K562 (cell line): Measurements from ENCODE around the gene MRFAP1. TPM values are rescaled to one million over a fixed set of nuclear protein-coding genes. Genes with fewer than 3 reads are reported as not detected.

Experiments used
- ATAC-seq: fragments of 200-7000 bp; cut with Tn5 transposase; 3 replicates; pipeline ENCODE4 v1.9.1; 2020; ENCODE audit warnings: moderate library complexity
- BruUV-seq: library from RNA; stranded (reverse); fragments of 400-500 nt; replicated peaks from 2 replicates; lab custom pipeline; 2021; lab: Mats Ljungman, UMichigan
- CTCF ChIA-PET: fragments of 300-600 bp; formaldehyde crosslinking; extraction: SDS; loops from one replicate; lab custom pipeline; 2021; ENCODE audit warnings: low intra/inter-chr PET ratio; lab: Yijun Ruan, JAX
- POLR2A ChIA-PET: fragments of 300-600, 350-650 bp; sonication (Branson Sonifier 250); formaldehyde crosslinking; extraction: SDS; loops from one replicate; lab custom pipeline; 2021; ENCODE audit warnings: antibody characterized with exemption, inconsistent platforms; lab: Yijun Ruan, JAX
- DNase-seq, 4 experiments: peaks; one replicate each; pipeline versions ENCODE4 v3.0.0 to v3.0.0-alpha.2; 2011 to 2018; ENCODE audit warnings: low spot score in 3 of 4, mixed read lengths in 3 of 4; ENCODE audit errors: extremely low read depth in 1 of 4
- FAIRE-seq: peaks from 2 replicates; lab custom pipeline; 2011; peaks lifted over from hg19 to GRCh38; lab: Jason Lieb, UNC
- H2AFZ ChIP-seq: 2 replicates; pipeline ENCODE4 v1.6.0; 2011; ENCODE audit warnings: low read depth, low read length, control low read depth, inconsistent platforms
- H3K27ac ChIP-seq: fragments of 200-600 bp; 3 replicates; pipeline ENCODE4 v1.8.0; 2011; ENCODE audit warnings: low read depth, mild to moderate bottlenecking, control low read depth, inconsistent platforms, low read length, moderate library complexity, mixed read lengths; ENCODE audit errors: extremely low read depth
- H3K27me3 ChIP-seq, 2 experiments: fragments of 300-600 bp in 1 of 2; 2 replicates in 1 of 2; 3 replicates in 1 of 2; pipeline versions ENCODE4 v1.6.0 to v1.8.0; 2011; ENCODE audit warnings: inconsistent platforms in 2 of 2, low read length in 2 of 2, mild to moderate bottlenecking in 1 of 2, mixed read lengths in 1 of 2, moderate library complexity in 1 of 2; ENCODE audit not compliant: control insufficient read depth in 2 of 2, insufficient read depth in 2 of 2
- H3K36me3 ChIP-seq: fragments of 300-600 bp; 3 replicates; pipeline ENCODE4 v1.8.0; 2011; ENCODE audit warnings: mild to moderate bottlenecking, low read length, inconsistent platforms; ENCODE audit not compliant: control insufficient read depth, insufficient read depth
- H3K4me1 ChIP-seq, 2 experiments: fragments of 200-600 bp in 1 of 2; replicated peaks in 1 of 2; 2 replicates in 1 of 2; 3 replicates in 1 of 2; pipeline versions ENCODE4 v1.5.1 to v1.8.0; 2011; ENCODE audit warnings: inconsistent platforms in 2 of 2, low read length in 2 of 2, mild to moderate bottlenecking in 1 of 2, mixed read lengths in 1 of 2, moderate library complexity in 1 of 2; ENCODE audit not compliant: control insufficient read depth in 2 of 2, insufficient read depth in 2 of 2
- H3K4me2 ChIP-seq: 2 replicates; pipeline ENCODE4 v1.6.1; 2011; ENCODE audit warnings: low read length, control low read depth, inconsistent platforms, mixed read lengths; ENCODE audit not compliant: insufficient read depth
- H3K4me3 ChIP-seq: fragments of 200-600 bp; sonication (generic), shearing (Covaris generic); 2 replicates; pipeline ENCODE4 v1.5.1; 2016; ENCODE audit warnings: control low read depth, inconsistent platforms
- H3K79me2 ChIP-seq: fragments of 200-600 bp; 3 replicates; pipeline ENCODE4 v1.8.0; 2011; ENCODE audit warnings: low read length, inconsistent platforms; ENCODE audit not compliant: control insufficient read depth, insufficient read depth
- H3K9ac ChIP-seq, 2 experiments: 2 replicates each; pipeline versions ENCODE4 v1.6.0 to v1.6.1; 2011; ENCODE audit warnings: low read depth in 2 of 2, low read length in 2 of 2, control low read depth in 1 of 2, inconsistent platforms in 1 of 2, mild to moderate bottlenecking in 1 of 2, mixed read lengths in 1 of 2; ENCODE audit not compliant: insufficient read depth in 1 of 2
- H3K9me1 ChIP-seq: one replicate; pipeline ENCODE4 v1.6.0; 2011; ENCODE audit warnings: inconsistent platforms, mild to moderate bottlenecking, low read length, moderate library complexity; ENCODE audit not compliant: control insufficient read depth, insufficient read depth
- H3K9me3 ChIP-seq: replicated peaks from 2 replicates; pipeline ENCODE4 v1.5.1; 2011; ENCODE audit warnings: low read depth, low read length, inconsistent platforms; ENCODE audit not compliant: control insufficient read depth, insufficient read depth
- H4K20me1 ChIP-seq: replicated peaks from 2 replicates; pipeline ENCODE4 v1.6.1; 2011; ENCODE audit warnings: low read length, inconsistent platforms, mixed read lengths; ENCODE audit not compliant: control insufficient read depth, insufficient read depth
- DNMT1 ChIP-seq: fragments of 450-650 bp; IDR thresholded peaks from 2 replicates; pipeline ENCODE4 v1.6.1; 2016; ENCODE audit warnings: antibody characterized with exemption, mild to moderate bottlenecking
- LEF1 ChIP-seq: fragments of 450-650 bp; IDR thresholded peaks from 2 replicates; pipeline ENCODE4 v1.6.1; 2016; ENCODE audit warnings: mild to moderate bottlenecking
- ZBTB7A ChIP-seq: IDR thresholded peaks from 2 replicates; pipeline ENCODE4 v1.6.1; 2011; ENCODE audit warnings: low read depth, mild to moderate bottlenecking, low read length, moderate library complexity, borderline replicate concordance; ENCODE audit not compliant: control insufficient read depth
- ZNF316 ChIP-seq: fragments of 450-650 bp; IDR thresholded peaks from 2 replicates; pipeline ENCODE4 v1.6.1; 2016
- WGBS: fragments of 100-300 bp; shearing (Covaris generic); methylation state at CpG from one replicate; pipeline ENCODE4 v1.1.6; 2016; ENCODE audit warnings: low coverage, mixed read lengths; ENCODE audit not compliant: insufficient coverage; ENCODE audit errors: missing lambda C conversion rate; 5-methylcytosine and 5-hydroxymethylcytosine counted together
- in situ Hi-C: fragments of 300-500 bp; cut with MboI; formaldehyde crosslinking; loops from 4 replicates; pipeline ENCODE4 v1.15.0; 2018; ENCODE audit warnings: inconsistent platforms, mixed read lengths
- intact Hi-C: fragments of 100-400 bp; cut with micrococcal nuclease; formaldehyde crosslinking; loops from 2 replicates; pipeline ENCODE4 v1.14.2; 2022
- polyA plus RNA-seq, 8 experiments: library from polyadenylated mRNA; depleted of rRNA in 4 of 8; stranded (reverse) in 5 of 8; unstranded in 3 of 8; fragments of >200 nt; fragmentation: Nextera tagmentation in 2 of 8; fragmentation: Illumina TruSeq in 1 of 8; extraction: Ambion mirVana in 2 of 8; extraction: Trizol in 1 of 8; gene quantifications; 2 replicates each; pipeline versions ENCODE4 v1.2.1 to v1.2.3, GENCODE V29; 2011 to 2014; ENCODE audit warnings: inconsistent platforms in 1 of 8, missing spikeins in 1 of 8
- total RNA-seq, 7 experiments: library from RNA; depleted of rRNA in 6 of 7; stranded (reverse); fragments of >200 nt in 6 of 7; fragmentation: Illumina TruSeq in 2 of 7; extraction: Trizol in 2 of 7; gene quantifications; 2 replicates each; pipeline versions ENCODE4 v1.2.1 to v1.2.3, GENCODE V29; 2011 to 2021; ENCODE audit warnings: low replicate concordance in 1 of 7
- TF ChIP-seq, protein P1 (sequence below), 2 experiments: fragments of 450-650 bp; formaldehyde crosslinking in 1 of 2; IDR thresholded peaks; 2 replicates each; pipeline versions ENCODE4 v1.4.0 to v1.6.1; 2014 to 2020; ENCODE audit warnings: mild to moderate bottlenecking in 2 of 2, borderline replicate concordance in 1 of 2, low read depth in 1 of 2

MRFAP1 gene
- total and polyA plus RNA-seq, 9 of the 15 experiments (the other 6 are each of a cell fraction or from before 2014, with no cell fraction given): 46.0 to 270 (median 151) TPM

DNA sequence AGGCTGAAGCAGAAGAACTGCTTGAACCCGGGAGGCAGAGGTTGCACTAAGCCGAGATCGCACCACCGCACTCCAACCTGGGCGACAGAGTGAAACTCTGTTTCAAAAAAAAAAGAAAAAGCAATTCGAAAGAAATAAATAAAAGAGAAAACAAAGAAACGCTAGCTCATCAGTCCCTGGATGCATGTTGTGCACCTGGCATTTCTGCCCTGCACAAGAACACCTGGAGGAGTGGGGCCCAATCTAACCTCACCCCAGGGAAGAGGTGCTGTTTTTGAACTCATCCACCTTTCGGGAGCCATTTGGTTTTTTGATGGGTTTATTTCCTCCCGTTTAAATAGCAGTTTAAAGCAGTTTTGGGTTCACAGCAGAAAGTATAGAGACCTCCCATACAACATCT lies 5.7 kb upstream of the MRFAP1 start:
- Histone ChIP-seq H3K79me2 (peaks cover 3% of the 10 kb centered on the region; the same call in 1 of the 3 replicates), H3K36me3 (no peaks in the 10 kb centered on the region), H3K27me3 (no peaks in the 10 kb centered on the region), H2AFZ (no peak overlapping the region), H4K20me1 (no peaks in the 10 kb centered on the region), H3K27ac (no peak overlapping the region), H3K9me3 (no peaks in the 10 kb centered on the region; the same call in 1 of the 2 replicates), H3K4me2 (no peak overlapping the region), H3K9me1 (no peaks in the 10 kb centered on the region), H3K9ac (no peak overlapping the region), H3K4me1 (peaks cover 8 to 13% of the 10 kb centered on the region in 2 experiments), H3K4me3 (no peak overlapping the region)
- FAIRE-seq (no peak), ATAC-seq (no peak), DNase-seq (no peak)
- ChIA-PET CTCF (no interaction called here), POLR2A (interaction anchor here (0.7 to 1.7 kb wide), 2 partner anchors 22 to 39 kb away, joined by 4 to 9 read pairs; a partner anchor contains a TSS)
- WGBS: 67% methylated on average over 6 of the region's 9 CpGs
- BruUV-seq: no TSS peak
- in situ Hi-C loops: no loop called here
- intact Hi-C loops: no loop called here
- 0 out of 2 replicates have a peak, but pooled peaks have one; percentile 2 for TF ChIP-seq ZNF316
- no peak for TF ChIP-seq ZBTB7A

DNA sequence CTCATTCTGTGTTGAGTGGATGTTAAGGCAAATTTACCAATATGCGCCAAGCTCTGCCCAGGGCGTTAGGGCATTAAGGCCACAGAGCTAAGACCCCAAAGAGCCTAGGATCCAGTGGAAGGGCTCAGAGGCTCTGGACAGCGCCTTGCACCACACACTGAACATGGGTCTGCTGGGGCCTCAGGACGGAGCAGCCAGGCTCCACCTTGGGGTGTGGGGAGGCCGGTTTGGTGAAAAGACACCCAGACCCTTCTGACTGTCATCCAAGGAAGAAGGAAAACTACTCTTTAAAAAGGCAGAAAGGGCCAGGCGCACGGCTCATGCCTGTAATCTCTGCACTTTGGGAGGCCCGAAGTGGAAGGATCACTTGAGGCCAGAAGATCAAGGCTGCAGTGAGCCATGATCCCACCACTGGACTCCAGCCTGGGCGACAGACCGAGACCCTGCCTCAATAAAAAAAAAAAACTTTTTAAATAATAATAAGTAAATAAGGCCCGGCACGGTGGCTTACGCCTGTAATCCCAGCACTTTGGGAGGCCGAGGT lies 1.3 kb upstream of the MRFAP1 start:
- ChIA-PET POLR2A (interaction anchor here (0.7 to 1.4 kb wide), 5 partner anchors 10 to 272 kb away, joined by 3 to 6 read pairs (median 4); a partner anchor contains a TSS), CTCF (no interaction called here)
- H3K9me3 ChIP-seq: no peaks in the 10 kb centered on the region; the same call in 1 of the 2 replicates
- H3K79me2 ChIP-seq: peaks cover 42% of the 10 kb centered on the region
- intact Hi-C loops (no loop called here), in situ Hi-C loops (no loop called here)
- H3K4me3 ChIP-seq: no peak overlapping the region
- H3K36me3 ChIP-seq: peaks cover 22% of the 10 kb centered on the region
- no peaks in the 10 kb centered on the region for H3K9me1 ChIP-seq
- peak overlapping the region; percentile 1 for H2AFZ ChIP-seq
- peaks cover 16 to 22% of the 10 kb centered on the region in 2 experiments for H3K4me1 ChIP-seq
- DNase-seq: no peak
- no peaks in the 10 kb centered on the region for H3K27me3 ChIP-seq
- H3K9ac ChIP-seq: peak overlapping the region in 1 of 2 experiments; percentile 84; a peak in 2 of 4 replicates
- FAIRE-seq: no peak
- H4K20me1 ChIP-seq: peaks cover 27% of the 10 kb centered on the region
- no TSS peak for BruUV-seq
- 73% methylated on average over 14 of the region's 14 CpGs for WGBS
- peak overlapping the region; percentile 31 for H3K4me2 ChIP-seq
- ATAC-seq: 0 out of 3 replicates have a peak, but pooled peaks have one; percentile 3
- H3K27ac ChIP-seq: no peak overlapping the region; the same call in 1 of the 3 replicates
- TF ChIP-seq, protein P1, sequence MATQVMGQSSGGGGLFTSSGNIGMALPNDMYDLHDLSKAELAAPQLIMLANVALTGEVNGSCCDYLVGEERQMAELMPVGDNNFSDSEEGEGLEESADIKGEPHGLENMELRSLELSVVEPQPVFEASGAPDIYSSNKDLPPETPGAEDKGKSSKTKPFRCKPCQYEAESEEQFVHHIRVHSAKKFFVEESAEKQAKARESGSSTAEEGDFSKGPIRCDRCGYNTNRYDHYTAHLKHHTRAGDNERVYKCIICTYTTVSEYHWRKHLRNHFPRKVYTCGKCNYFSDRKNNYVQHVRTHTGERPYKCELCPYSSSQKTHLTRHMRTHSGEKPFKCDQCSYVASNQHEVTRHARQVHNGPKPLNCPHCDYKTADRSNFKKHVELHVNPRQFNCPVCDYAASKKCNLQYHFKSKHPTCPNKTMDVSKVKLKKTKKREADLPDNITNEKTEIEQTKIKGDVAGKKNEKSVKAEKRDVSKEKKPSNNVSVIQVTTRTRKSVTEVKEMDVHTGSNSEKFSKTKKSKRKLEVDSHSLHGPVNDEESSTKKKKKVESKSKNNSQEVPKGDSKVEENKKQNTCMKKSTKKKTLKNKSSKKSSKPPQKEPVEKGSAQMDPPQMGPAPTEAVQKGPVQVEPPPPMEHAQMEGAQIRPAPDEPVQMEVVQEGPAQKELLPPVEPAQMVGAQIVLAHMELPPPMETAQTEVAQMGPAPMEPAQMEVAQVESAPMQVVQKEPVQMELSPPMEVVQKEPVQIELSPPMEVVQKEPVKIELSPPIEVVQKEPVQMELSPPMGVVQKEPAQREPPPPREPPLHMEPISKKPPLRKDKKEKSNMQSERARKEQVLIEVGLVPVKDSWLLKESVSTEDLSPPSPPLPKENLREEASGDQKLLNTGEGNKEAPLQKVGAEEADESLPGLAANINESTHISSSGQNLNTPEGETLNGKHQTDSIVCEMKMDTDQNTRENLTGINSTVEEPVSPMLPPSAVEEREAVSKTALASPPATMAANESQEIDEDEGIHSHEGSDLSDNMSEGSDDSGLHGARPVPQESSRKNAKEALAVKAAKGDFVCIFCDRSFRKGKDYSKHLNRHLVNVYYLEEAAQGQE (IDR thresholded peaks at IDR 0.05; ENCODE audit: borderline replicate concordance): 0 out of 2 replicates have a peak, but pooled peaks have one; percentile 5
- TF ChIP-seq, protein P1 (CRISPR knock-in tag; IDR thresholded peaks at IDR 0.05; ENCODE audit: low read depth): no peak
- TF ChIP-seq LEF1: no peak
- no peak for TF ChIP-seq DNMT1
